ENCODE data around the gene EXOC3L4. TPM values are rescaled to one million over a fixed set of nuclear protein-coding genes. Genes with fewer than 3 reads are reported as not detected.
A peak's percentile ranks its signal among the peaks of the same experiment; 100 is the strongest.

The EXOC3L4 gene
- total RNA-seq, 1 donor from 2014 or later = not detected

DNA sequence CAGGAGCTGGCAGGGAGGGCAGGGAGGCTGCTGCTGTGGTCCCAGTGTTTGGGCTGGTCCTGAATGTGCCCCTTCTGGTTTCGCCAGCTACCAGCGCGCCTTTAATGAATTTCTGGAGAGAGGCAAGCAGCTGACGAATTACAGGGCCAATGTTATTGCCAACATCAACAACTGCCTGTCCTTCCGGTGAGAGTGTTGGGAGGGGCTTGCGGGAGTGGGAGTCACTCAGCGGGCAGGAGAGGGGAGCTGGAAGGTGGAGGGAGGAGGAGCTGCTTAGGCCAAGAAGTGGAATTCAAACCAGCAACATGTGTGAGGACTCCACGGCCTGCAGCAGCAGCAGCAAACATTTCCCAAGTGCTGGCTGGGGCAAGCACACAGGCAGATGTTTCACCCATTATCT lies 36.4 kb downstream of the EXOC3L4 start:
- peak; percentile 94 for FAIRE-seq

DNA sequence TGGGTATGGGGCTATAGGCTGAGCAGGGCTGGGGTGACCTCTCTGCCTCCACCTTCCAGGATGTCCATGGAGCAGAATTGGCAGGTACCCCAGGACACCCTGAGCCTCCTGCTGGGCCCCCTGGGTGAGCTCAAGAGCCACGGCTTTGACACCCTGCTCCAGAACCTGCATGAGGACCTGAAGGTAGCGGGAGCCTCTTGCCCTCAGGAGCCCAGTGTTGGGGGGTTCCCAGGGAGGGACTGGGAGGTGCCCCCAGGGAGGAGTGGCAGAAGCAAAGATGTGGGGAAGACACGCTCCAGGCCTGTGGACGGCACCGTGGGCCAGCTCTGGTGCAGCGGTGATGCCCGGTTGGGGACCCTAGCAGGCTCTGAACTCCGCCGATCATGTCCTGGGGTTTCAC lies 37.1 kb downstream of the EXOC3L4 start:
- FAIRE-seq = no peak
- TF ChIP-seq, protein P1, sequence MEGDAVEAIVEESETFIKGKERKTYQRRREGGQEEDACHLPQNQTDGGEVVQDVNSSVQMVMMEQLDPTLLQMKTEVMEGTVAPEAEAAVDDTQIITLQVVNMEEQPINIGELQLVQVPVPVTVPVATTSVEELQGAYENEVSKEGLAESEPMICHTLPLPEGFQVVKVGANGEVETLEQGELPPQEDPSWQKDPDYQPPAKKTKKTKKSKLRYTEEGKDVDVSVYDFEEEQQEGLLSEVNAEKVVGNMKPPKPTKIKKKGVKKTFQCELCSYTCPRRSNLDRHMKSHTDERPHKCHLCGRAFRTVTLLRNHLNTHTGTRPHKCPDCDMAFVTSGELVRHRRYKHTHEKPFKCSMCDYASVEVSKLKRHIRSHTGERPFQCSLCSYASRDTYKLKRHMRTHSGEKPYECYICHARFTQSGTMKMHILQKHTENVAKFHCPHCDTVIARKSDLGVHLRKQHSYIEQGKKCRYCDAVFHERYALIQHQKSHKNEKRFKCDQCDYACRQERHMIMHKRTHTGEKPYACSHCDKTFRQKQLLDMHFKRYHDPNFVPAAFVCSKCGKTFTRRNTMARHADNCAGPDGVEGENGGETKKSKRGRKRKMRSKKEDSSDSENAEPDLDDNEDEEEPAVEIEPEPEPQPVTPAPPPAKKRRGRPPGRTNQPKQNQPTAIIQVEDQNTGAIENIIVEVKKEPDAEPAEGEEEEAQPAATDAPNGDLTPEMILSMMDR (IDR thresholded peaks at IDR 0.05; ENCODE audit: insufficient read depth, low read length, severe bottlenecking) = no peak
- Histone ChIP-seq H3K36me3 (ENCODE audit: control insufficient read depth, insufficient read depth, low read length) (no peaks in the 10 kb centered on the region), H3K4me3 (ENCODE audit: low read depth, low read length) (no peak overlapping the region), H3K27me3 (ENCODE audit: control insufficient read depth, insufficient read depth, low read length) (no peaks in the 10 kb centered on the region)
- no peak for DNase-seq (ENCODE audit: low read depth)

More for the DNA sequence above, 36.4 kb downstream of the EXOC3L4 start:
- TF ChIP-seq, protein P1 (IDR thresholded peaks at IDR 0.05; ENCODE audit: insufficient read depth, low read length, severe bottlenecking) = no peak
- no peak overlapping the region for H3K4me3 ChIP-seq (ENCODE audit: low read depth, low read length)
- peaks cover 2% of the 10 kb centered on the region for H3K27me3 ChIP-seq (ENCODE audit: control insufficient read depth, insufficient read depth, low read length)
- no peaks in the 10 kb centered on the region for H3K36me3 ChIP-seq (ENCODE audit: control insufficient read depth, insufficient read depth, low read length)
- DNase-seq (ENCODE audit: low read depth) = peak; percentile 56

DNA sequence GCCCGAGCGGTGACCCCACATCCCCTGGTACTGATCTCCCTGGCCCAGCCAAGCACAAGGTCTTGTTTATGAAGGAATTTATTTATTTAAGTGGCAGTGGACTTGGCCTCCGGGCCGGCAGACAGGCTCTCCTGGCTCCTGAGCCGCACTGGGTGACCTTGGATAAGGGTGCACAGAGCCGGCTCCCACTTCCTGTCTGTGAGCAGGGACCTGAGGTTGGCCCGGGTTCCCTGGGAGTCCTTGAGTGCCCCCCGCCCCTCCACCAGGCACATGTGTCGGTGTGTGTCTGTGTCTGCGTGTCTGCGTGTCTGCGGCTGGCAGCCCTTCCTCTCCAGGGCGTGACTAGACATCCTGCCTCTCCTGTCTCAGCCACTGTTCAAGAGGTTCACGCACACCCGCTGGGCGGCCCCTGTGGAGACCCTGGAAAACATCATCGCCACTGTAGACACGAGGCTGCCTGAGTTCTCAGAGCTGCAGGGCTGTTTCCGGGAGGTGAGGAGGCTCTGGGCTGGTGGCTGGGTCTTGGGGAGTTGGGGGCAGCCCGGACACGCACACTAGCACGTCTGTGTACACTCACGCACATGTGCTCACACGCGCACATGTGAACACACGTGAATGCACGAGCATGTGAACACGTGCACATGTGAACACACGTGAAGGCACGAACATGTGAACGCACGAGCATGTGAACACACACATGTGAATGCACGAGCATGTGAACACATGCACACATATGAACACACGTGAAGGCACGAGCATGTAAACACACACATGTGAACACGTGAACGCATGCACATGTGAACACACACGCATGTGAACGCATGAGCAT lies 38.1 kb downstream of the EXOC3L4 start:
- DNase-seq (ENCODE audit: low read depth) (no peak), FAIRE-seq (peak; percentile 99)
- H3K4me3 ChIP-seq (ENCODE audit: low read depth, low read length) = no peak overlapping the region
- TF ChIP-seq, protein P1 (IDR thresholded peaks at IDR 0.05; ENCODE audit: insufficient read depth, low read length, severe bottlenecking) = no peak
- no peaks in the 10 kb centered on the region for H3K27me3 ChIP-seq (ENCODE audit: control insufficient read depth, insufficient read depth, low read length)
- H3K36me3 ChIP-seq (ENCODE audit: control insufficient read depth, insufficient read depth, low read length) = no peaks in the 10 kb centered on the region

DNA sequence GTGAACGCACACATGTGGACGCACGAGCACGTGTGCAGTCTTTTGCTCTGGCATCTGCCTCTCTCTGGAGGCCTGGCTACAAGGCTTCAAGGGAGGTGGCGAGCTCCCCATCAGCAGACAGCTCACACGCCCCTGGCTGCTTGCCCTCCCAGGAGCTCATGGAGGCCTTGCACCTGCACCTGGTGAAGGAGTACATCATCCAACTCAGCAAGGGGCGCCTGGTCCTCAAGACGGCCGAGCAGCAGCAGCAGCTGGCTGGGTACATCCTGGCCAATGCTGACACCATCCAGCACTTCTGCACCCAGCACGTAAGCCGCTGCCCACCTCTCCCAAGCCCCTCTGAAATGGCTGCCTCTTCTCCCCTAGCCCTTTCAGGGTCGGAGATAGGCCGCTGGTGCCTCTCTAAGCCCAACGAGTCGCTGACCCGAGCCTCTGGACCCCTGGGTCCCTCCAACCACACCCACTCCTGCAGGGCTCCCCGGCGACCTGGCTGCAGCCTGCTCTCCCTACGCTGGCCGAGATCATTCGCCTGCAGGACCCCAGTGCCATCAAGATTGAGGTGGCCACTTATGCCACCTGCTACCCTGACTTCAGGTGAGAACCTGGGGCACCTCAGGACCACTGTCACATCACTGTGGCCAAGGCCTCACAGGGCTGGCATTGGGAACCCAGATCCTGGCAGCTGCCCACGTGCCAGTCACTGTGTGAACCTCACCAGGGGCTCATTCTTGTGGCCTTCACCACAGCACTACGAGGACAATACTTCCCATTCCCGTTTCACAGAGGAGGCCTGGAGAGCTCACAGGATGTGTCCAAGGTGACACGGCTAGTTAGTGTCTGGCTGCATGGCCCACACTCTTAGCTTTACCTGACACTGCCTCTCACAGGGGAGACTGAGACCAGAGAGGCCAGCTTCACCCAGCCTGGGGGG lies 39.0 kb downstream of the EXOC3L4 start:
- no peaks in the 10 kb centered on the region for H3K36me3 ChIP-seq (ENCODE audit: control insufficient read depth, insufficient read depth, low read length)
- no peaks in the 10 kb centered on the region for H3K27me3 ChIP-seq (ENCODE audit: control insufficient read depth, insufficient read depth, low read length)
- FAIRE-seq = peak; percentile 83
- DNase-seq (ENCODE audit: low read depth) = no peak
- H3K4me3 ChIP-seq (ENCODE audit: low read depth, low read length) = no peak overlapping the region
- TF ChIP-seq, protein P1 (IDR thresholded peaks at IDR 0.05; ENCODE audit: insufficient read depth, low read length, severe bottlenecking) = no peak

DNA sequence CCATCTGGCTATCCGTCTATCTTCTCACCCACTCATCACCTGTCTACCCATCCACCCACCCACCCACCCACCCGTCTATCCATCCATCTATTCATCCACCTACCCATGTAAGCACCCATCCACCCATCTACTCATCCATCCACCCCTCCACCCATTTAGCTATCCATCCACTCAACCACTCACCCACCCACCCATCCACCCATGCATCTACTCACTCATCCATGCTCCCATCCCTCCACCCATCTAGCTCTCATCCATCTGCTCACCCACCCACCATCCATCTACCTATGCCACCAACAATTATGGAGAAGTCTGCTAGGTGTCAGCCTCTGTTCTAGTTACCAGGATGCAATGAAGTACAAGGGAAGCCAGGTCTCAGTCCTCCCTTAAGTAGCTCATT lies 39.9 kb downstream of the EXOC3L4 start:
- H3K36me3 ChIP-seq (ENCODE audit: control insufficient read depth, insufficient read depth, low read length) = no peaks in the 10 kb centered on the region
- TF ChIP-seq, protein P1 (IDR thresholded peaks at IDR 0.05; ENCODE audit: insufficient read depth, low read length, severe bottlenecking) = no peak
- H3K27me3 ChIP-seq (ENCODE audit: control insufficient read depth, insufficient read depth, low read length) = peaks cover 2% of the 10 kb centered on the region
- FAIRE-seq = no peak
- H3K4me3 ChIP-seq (ENCODE audit: low read depth, low read length) = no peak overlapping the region
- no peak for DNase-seq (ENCODE audit: low read depth)
